B cell (primary cell): Measurements from ENCODE around the gene GOLGB1. TPM values are rescaled to one million over a fixed set of nuclear protein-coding genes. Genes with fewer than 3 reads are reported as not detected.

Experiments
- ATAC-seq: fragments of 200-7000 bp; cut with Tn5 transposase; one replicate; pipeline ENCODE4 v1.10.0; 2021; ENCODE audit warnings: low read depth, mild to moderate bottlenecking, moderate number of reproducible peaks, moderate library complexity
- CTCF ChIA-PET: fragments of 350-600 bp; sonication (Branson Sonifier 250); formaldehyde crosslinking; loops from one replicate; lab custom pipeline; 2021; ENCODE audit warnings: antibody characterized with exemption, inconsistent platforms; lab: Charles Lee
- POLR2A ChIA-PET: fragments of 350-600 bp; sonication (Branson Sonifier 250); formaldehyde crosslinking; loops from one replicate; lab custom pipeline; 2021; ENCODE audit warnings: antibody characterized with exemption; lab: Charles Lee
- DNase-seq: peaks from one replicate; pipeline ENCODE4 v3.0.0; 2013
- H2AFZ ChIP-seq: 2 replicates; pipeline ENCODE4 v1.6.1; 2012; ENCODE audit warnings: mild to moderate bottlenecking, low read depth, low read length; ENCODE audit not compliant: insufficient read depth, poor library complexity, severe bottlenecking
- H3K27ac ChIP-seq, 2 donors: 1 replicate in 1 of 2; 2 replicates in 1 of 2; pipeline ENCODE4 v1.5.1; 2012 to 2013; ENCODE audit warnings: low read length in 2 of 2, mild to moderate bottlenecking in 2 of 2, moderate library complexity in 1 of 2
- H3K27me3 ChIP-seq, 4 experiments: fragments of 200-600 bp in 1 of 4; sonication (generic) in 1 of 4; replicated peaks in 1 of 4; 1 replicate in 2 of 4; 2 replicates in 2 of 4; pipeline versions ENCODE4 v1.6.1 to v1.7.0; 2013 to 2016; ENCODE audit warnings: low read length in 3 of 4, mild to moderate bottlenecking in 2 of 4, mixed read lengths in 1 of 4, moderate library complexity in 1 of 4; ENCODE audit not compliant: insufficient read depth in 4 of 4, control insufficient read depth in 3 of 4; ENCODE audit errors: control extremely low read depth in 1 of 4
- H3K36me3 ChIP-seq, 2 experiments: replicated peaks in 1 of 2; 1 replicate in 1 of 2; 2 replicates in 1 of 2; pipeline versions ENCODE4 v1.6.1 to v1.7.1; 2013; ENCODE audit warnings: low read length in 1 of 2; ENCODE audit not compliant: insufficient read depth in 2 of 2, control insufficient read depth in 1 of 2; ENCODE audit errors: control extremely low read depth in 1 of 2, extremely low read depth in 1 of 2
- H3K4me1 ChIP-seq, 2 donors: fragments of 200-600 bp in 1 of 2; sonication (generic) in 1 of 2; 1 replicate in 1 of 2; 2 replicates in 1 of 2; pipeline versions ENCODE4 v1.5.1 to v1.6.1; 2013 to 2017; ENCODE audit warnings: low read length in 2 of 2; ENCODE audit not compliant: control insufficient read depth in 2 of 2, insufficient read depth in 2 of 2
- H3K4me2 ChIP-seq: replicated peaks from 2 replicates; pipeline ENCODE3; 2012; ENCODE audit warnings: mild to moderate bottlenecking, low read depth, low read length; ENCODE audit not compliant: poor library complexity, severe bottlenecking
- H3K4me3 ChIP-seq, 5 experiments: fragments of 200-600 bp in 1 of 5; sonication (generic) in 1 of 5; 1 replicate in 3 of 5; 2 replicates in 2 of 5; pipeline versions ENCODE4 v1.5.1 to v1.7.0; 2011 to 2016; ENCODE audit warnings: low read length in 4 of 5, mild to moderate bottlenecking in 4 of 5, low read depth in 2 of 5, control low read depth in 1 of 5, moderate library complexity in 1 of 5; ENCODE audit not compliant: insufficient read depth in 1 of 5; ENCODE audit errors: control extremely low read depth in 1 of 5, extremely low read depth in 1 of 5
- H3K79me2 ChIP-seq: fragments of 200-600 bp; sonication (generic); one replicate; pipeline ENCODE4 v1.6.0; 2016; ENCODE audit warnings: low read length; ENCODE audit not compliant: control insufficient read depth, insufficient read depth
- H3K9ac ChIP-seq: fragments of 200-600 bp; sonication (generic); 2 replicates; pipeline ENCODE4 v1.6.1; 2017; ENCODE audit warnings: mild to moderate bottlenecking, low read length, moderate library complexity
- H3K9me3 ChIP-seq, 3 donors: one replicate each; pipeline versions ENCODE4 v1.6.1 to v1.7.1; 2013; ENCODE audit warnings: low read length in 2 of 3; ENCODE audit not compliant: control insufficient read depth in 2 of 3, insufficient read depth in 1 of 3; ENCODE audit errors: control extremely low read depth in 1 of 3
- H4K20me1 ChIP-seq: 2 replicates; pipeline ENCODE4 v1.6.0; 2012; ENCODE audit warnings: mild to moderate bottlenecking, low read length; ENCODE audit not compliant: insufficient read depth, control insufficient read depth, poor library complexity, severe bottlenecking
- H3K27ac Mint-ChIP-seq: one replicate; pipeline ENCODE4 v1.8.0; 2021; ENCODE audit warnings: mixed read lengths
- H3K27me3 Mint-ChIP-seq: one replicate; pipeline ENCODE4 v1.8.0; 2021; ENCODE audit warnings: mixed read lengths
- H3K4me1 Mint-ChIP-seq: one replicate; pipeline ENCODE4 v1.8.0; 2021; ENCODE audit warnings: mixed read lengths
- H3K4me3 Mint-ChIP-seq: one replicate; pipeline ENCODE4 v1.8.0; 2021; ENCODE audit warnings: mixed read lengths
- H3K9me3 Mint-ChIP-seq: one replicate; pipeline ENCODE4 v1.8.0; 2022; ENCODE audit warnings: mixed read lengths; ENCODE audit not compliant: insufficient read depth
- EZH2 ChIP-seq: IDR thresholded peaks from 2 replicates; pipeline ENCODE4 v1.6.1; 2012; ENCODE audit warnings: borderline replicate concordance, low read depth, mild to moderate bottlenecking, moderate library complexity, low read length; ENCODE audit not compliant: insufficient read depth, poor library complexity, severe bottlenecking
- WGBS: methylation state at CpG from one replicate; pipeline ENCODE4 v1.1.5; 2013; ENCODE audit warnings: missing lambda C conversion rate; ENCODE audit not compliant: insufficient coverage; 5-methylcytosine and 5-hydroxymethylcytosine counted together
- intact Hi-C: fragments of 100-400 bp; cut with micrococcal nuclease; formaldehyde crosslinking; loops from one replicate; pipeline ENCODE4 v1.10.0; 2022
- polyA minus RNA-seq: library from RNA; depleted of rRNA, polyadenylated mRNA; stranded (reverse); fragments of >200 nt; gene quantifications from 2 replicates; pipeline ENCODE4 v1.2.3, GENCODE V29; 2012
- polyA plus RNA-seq: library from polyadenylated mRNA; depleted of rRNA; stranded (reverse); fragments of >200 nt; gene quantifications from 2 replicates; pipeline ENCODE4 v1.2.3, GENCODE V29; 2012
- total RNA-seq, 2 donors: library from RNA; stranded (reverse); fragments of 120-200 nt in 1 of 2; gene quantifications; 1 replicate in 1 of 2; 2 replicates in 1 of 2; pipeline versions ENCODE4 v1.2.3 to v1.2.4, GENCODE V29; 2013 to 2022
- TF ChIP-seq, protein P1 (sequence below): fragments of 200-600 bp; IDR thresholded peaks from one replicate; pipeline ENCODE4 v1.8.0; 2022; ENCODE audit warnings: antibody characterized with exemption, mild to moderate bottlenecking

The GOLGB1 gene, protein sequence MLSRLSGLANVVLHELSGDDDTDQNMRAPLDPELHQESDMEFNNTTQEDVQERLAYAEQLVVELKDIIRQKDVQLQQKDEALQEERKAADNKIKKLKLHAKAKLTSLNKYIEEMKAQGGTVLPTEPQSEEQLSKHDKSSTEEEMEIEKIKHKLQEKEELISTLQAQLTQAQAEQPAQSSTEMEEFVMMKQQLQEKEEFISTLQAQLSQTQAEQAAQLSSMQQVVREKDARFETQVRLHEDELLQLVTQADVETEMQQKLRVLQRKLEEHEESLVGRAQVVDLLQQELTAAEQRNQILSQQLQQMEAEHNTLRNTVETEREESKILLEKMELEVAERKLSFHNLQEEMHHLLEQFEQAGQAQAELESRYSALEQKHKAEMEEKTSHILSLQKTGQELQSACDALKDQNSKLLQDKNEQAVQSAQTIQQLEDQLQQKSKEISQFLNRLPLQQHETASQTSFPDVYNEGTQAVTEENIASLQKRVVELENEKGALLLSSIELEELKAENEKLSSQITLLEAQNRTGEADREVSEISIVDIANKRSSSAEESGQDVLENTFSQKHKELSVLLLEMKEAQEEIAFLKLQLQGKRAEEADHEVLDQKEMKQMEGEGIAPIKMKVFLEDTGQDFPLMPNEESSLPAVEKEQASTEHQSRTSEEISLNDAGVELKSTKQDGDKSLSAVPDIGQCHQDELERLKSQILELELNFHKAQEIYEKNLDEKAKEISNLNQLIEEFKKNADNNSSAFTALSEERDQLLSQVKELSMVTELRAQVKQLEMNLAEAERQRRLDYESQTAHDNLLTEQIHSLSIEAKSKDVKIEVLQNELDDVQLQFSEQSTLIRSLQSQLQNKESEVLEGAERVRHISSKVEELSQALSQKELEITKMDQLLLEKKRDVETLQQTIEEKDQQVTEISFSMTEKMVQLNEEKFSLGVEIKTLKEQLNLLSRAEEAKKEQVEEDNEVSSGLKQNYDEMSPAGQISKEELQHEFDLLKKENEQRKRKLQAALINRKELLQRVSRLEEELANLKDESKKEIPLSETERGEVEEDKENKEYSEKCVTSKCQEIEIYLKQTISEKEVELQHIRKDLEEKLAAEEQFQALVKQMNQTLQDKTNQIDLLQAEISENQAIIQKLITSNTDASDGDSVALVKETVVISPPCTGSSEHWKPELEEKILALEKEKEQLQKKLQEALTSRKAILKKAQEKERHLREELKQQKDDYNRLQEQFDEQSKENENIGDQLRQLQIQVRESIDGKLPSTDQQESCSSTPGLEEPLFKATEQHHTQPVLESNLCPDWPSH (N-terminal part only)
- total RNA-seq (58.7 and 64.3 TPM in 2 replicates), polyA plus RNA-seq (6.2 and 8.1 TPM in 2 replicates), polyA minus RNA-seq (8.4 and 12.5 TPM in 2 replicates)
- 35.6 TPM for total RNA-seq (2013)

DNA sequence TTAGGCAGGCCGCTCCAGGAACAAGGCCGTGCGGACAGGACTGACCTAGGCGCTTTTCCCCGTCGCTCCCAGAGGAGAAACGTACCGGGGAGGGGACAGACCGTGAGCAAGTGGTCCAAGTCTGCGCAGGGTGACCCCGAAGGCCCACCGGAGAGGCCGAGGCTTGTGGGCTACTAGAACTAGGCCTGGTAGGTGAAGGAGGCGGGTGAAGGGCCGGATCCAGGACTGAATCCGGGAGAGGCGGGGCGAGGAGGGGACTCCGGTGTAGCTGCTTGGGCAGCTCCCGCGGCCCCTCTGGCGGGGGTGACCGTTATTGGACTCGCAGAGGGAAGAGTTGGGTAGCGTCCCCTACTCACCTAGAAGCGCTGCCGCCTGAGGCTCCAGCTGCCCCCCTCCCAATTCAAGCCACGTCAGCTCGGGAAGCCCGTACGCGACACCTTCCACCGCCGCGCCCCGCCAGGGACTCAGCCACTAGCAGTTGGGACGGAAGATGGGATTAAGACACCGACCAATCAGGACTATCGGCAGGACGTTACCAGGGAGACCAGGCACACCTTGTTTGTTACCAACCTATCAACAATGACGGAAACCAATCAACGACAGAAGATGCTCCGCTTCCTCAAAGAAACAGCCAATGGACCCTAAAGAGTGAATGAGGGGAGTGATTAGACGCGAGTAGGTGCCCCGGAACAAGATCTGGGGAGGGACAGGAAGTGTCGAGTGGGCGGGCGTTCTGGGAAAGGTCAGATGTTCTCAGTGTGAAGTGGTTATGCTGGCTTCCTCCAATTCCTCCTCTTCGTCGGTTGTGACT is at the start of gene GOLGB1:
Gene GOLGB1, minus strand, starts transcription at position 466 of the 811 bp plus-strand sequence. CDS start 18,770 bp downstream, outside the sequence.
- Histone ChIP-seq H2AFZ (peak within 1 kb of the TSS; percentile 86), H3K4me3 (peak within 1 kb of the TSS; percentile 75 to 100 (median 96)), H3K79me2 (peaks cover 38% of the 10 kb centered on the region), H3K27ac (peak within 1 kb of the TSS; percentile 90 to 98), H3K4me1 (peaks cover 18 to 19% of the 10 kb centered on the region in 2 donors), H3K9ac (peak within 1 kb of the TSS; percentile 99), H3K27me3 (no peaks in the 10 kb centered on the region), H4K20me1 (peaks cover 10% of the 10 kb centered on the region), H3K9me3 (peaks cover 0 to 1% (median 0%) of the 10 kb centered on the region in 3 donors), H3K4me2 (peak within 1 kb of the TSS; percentile 97), H3K36me3 (no peaks in the 10 kb centered on the region)
- 0% methylated on average over 47 of the region's 51 CpGs for WGBS
- peaks cover 11% of the 10 kb centered on the region for H3K4me1 Mint-ChIP-seq
- POLR2A ChIA-PET, result no interaction called here
- H3K4me3 Mint-ChIP-seq, result no peak within 1 kb of the TSS
- H3K9me3 Mint-ChIP-seq, result no peaks in the 10 kb centered on the region
- H3K27me3 Mint-ChIP-seq, result no peaks in the 10 kb centered on the region
- ATAC-seq, result peak; percentile 93
- TF ChIP-seq, protein P1, sequence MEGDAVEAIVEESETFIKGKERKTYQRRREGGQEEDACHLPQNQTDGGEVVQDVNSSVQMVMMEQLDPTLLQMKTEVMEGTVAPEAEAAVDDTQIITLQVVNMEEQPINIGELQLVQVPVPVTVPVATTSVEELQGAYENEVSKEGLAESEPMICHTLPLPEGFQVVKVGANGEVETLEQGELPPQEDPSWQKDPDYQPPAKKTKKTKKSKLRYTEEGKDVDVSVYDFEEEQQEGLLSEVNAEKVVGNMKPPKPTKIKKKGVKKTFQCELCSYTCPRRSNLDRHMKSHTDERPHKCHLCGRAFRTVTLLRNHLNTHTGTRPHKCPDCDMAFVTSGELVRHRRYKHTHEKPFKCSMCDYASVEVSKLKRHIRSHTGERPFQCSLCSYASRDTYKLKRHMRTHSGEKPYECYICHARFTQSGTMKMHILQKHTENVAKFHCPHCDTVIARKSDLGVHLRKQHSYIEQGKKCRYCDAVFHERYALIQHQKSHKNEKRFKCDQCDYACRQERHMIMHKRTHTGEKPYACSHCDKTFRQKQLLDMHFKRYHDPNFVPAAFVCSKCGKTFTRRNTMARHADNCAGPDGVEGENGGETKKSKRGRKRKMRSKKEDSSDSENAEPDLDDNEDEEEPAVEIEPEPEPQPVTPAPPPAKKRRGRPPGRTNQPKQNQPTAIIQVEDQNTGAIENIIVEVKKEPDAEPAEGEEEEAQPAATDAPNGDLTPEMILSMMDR, result no peak
- TF ChIP-seq EZH2, result no peak
- intact Hi-C loops, result loop anchor here (1.0 to 5.0 kb wide), 7 partner anchors 53 to 1453 kb away; partner anchors contain the start of genes EAF2, FAM162A, HCLS1 and IQCB1
- CTCF ChIA-PET, result interaction anchor here (0.6 to 1.0 kb wide), 2 partner anchors 38 to 202 kb away, joined by 3 read pairs; no protein-coding TSS in a partner anchor
- no peak within 1 kb of the TSS for H3K27ac Mint-ChIP-seq
- peak; percentile 97 for DNase-seq
